ENCODE results near the gene MGAT5B.

GRCh38 chr17:76940738-76941350 lies 72.6 kb downstream of the MGAT5B start:
- TF ChIP-seq CTCF (IDR thresholded peaks at IDR 0.05; ENCODE audit: insufficient read depth, low read depth, low read length) (no peak), EZH2 (IDR thresholded peaks at IDR 0.05; ENCODE audit: insufficient read depth, low read length) (no peak)

Measured in astrocyte (in vitro differentiated cells and primary cell).